ENCODE measurements around the gene HAND1. TPM values are rescaled to one million over a fixed set of nuclear protein-coding genes. Genes with fewer than 3 reads are reported as not detected.

HAND1 gene
- 196 and 486 TPM in 2 replicates for total RNA-seq

DNA sequence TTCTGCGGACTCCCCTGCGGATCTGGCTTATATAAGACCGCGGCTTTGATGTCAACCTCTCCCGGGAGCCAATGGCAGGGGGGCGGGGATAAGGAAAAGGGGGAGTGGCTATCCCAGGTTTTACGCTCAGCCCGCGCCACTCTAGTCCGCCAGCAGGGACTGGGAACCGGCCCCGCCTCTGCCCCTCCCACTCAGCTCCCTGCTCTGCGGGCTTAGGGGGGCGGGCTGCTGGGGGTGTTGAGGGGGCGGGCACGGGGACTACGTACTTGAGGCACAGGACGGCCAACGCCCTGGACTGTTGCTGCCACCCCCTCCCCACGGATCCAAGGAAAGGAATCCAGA is at the start of gene HAND1:
Gene HAND1, minus strand, starts transcription at position 4 of the 342 bp plus-strand sequence. CDS start 219 bp downstream, outside the sequence.

DNA sequence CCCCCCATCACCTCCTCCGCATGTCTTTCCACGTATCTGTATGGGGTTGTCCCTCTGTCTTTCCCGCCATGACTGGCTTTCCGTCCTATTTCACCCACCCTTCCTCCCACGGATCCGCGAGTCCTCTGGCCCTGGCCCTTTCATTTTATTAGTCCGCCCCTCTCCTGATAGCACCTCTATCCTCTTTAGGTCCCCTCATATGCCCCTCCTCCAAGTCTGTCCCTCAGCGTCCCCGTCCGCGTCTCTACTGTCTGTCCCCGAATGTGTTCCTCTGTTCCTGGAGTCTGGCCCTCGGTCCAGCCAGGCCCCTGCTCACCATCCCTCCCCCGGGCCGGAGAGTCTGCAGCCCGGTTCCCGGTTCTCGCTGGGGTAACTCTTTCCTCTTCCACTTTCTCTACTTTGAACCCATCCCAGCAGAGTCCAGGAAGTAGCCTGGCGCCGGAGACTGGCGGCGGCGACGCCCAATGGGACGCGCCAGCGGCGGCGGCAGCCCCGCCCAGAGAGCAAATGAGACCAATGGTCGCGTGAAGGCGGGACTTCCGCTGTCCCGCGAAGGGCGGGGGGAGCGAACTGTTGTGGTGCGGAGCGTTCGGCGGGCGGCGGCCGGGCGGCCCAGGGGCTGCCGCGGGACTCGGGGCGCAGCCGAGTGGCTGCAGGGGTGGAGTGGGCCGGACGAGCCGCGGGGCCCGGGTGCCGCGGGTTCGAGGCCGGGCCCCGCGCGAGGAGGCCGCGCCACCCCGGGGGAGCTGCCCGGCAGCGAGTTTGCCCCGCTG is 32.4 kb downstream of the HAND1 start, which contains the start of gene SAP30L:
Gene SAP30L, plus strand, starts transcription at position 576 of the 773 bp plus-strand sequence. CDS start 608 bp downstream, outside the sequence.

Other genes with a start within 250 kb of the HAND1 start
- gene SAP30L, start 32.2 kb downstream of the HAND1 start, total RNA-seq = 22.9 and 45.5 TPM in 2 replicates

Measured in placental epithelial cell (primary cell).